Activated T-cell treated with anti-CD3 and anti-CD28 coated beads, Interleukin-2, amount 50 U/mL, for 4 hours (primary cell): ENCODE measurements around the gene TRAF7. TPM values are rescaled to one million over a fixed set of nuclear protein-coding genes. Genes with fewer than 3 reads are reported as not detected.
A peak's percentile ranks its signal among the peaks of the same experiment; 100 is the strongest.

Experiments
- ATAC-seq, 2 donors: fragments of 200-7000 bp; cut with Tn5 transposase; one replicate each; pipeline ENCODE4 v1.10.0; 2021
- DNase-seq: peaks from one replicate; pipeline ENCODE4 v3.0.0-alpha.2; 2020
- H3K27me3 Mint-ChIP-seq: one replicate; pipeline ENCODE4 v1.8.0; 2021; ENCODE audit warnings: low read depth, mixed read lengths
- H3K36me3 Mint-ChIP-seq: one replicate; pipeline ENCODE4 v1.8.0; 2022; ENCODE audit warnings: mixed read lengths; ENCODE audit not compliant: insufficient read depth
- H3K4me1 Mint-ChIP-seq: one replicate; pipeline ENCODE4 v1.8.0; 2021; ENCODE audit warnings: low read depth, mixed read lengths
- H3K4me3 Mint-ChIP-seq: one replicate; pipeline ENCODE4 v1.8.0; 2021; ENCODE audit warnings: mild to moderate bottlenecking, moderate library complexity, mixed read lengths
- H3K9me3 Mint-ChIP-seq: one replicate; pipeline ENCODE4 v1.8.0; 2021; ENCODE audit warnings: mixed read lengths
- total RNA-seq, 3 donors: library from RNA; stranded (reverse); gene quantifications; one replicate each; pipeline ENCODE4 v1.2.1, GENCODE V29; 2021

The TRAF7 gene
- total RNA-seq, 3 donors from 2014 or later, result 95.6 to 110 (median 102) TPM

DNA sequence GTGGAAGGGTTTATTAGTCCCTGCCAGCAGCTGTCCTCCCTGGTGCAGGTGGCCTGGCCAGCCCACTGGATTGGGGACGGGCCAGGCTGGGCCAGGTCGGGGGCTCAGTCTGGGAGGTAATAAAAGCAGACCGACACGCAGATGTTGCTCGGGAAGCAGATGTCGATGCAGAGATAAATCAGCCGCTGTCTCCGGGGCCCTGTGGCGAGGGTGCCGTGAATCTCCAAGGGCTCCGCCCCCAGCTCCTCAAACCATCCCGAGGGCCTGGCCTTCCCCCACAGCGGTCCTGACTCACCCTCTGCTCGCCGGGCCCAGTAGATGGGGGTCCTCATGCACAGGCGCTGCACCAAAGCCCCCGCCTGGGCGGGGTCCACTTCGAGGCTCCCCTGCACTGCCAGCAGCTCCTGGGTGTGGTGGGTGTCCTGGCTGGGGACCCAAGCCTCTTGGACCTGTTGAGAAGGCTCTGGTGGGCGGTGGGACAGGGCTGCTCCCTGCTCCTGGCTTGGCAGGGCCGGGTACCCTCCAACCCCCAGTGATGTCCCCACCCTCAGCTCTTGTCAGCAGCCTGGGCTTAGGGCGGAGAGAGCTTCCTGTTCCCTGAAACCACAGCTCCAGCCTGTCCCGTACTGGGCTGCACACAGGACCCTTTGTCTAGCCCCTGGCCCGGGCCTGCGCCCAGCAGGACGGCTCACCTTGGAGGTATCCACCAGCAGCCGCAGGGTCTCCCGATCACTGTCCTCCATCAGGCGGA lies 53.9 kb downstream of the TRAF7 start:
- Mint-ChIP-seq H3K4me1 (peaks cover 30% of the 10 kb centered on the region), H3K9me3 (no peaks in the 10 kb centered on the region), H3K27me3 (no peaks in the 10 kb centered on the region)

DNA sequence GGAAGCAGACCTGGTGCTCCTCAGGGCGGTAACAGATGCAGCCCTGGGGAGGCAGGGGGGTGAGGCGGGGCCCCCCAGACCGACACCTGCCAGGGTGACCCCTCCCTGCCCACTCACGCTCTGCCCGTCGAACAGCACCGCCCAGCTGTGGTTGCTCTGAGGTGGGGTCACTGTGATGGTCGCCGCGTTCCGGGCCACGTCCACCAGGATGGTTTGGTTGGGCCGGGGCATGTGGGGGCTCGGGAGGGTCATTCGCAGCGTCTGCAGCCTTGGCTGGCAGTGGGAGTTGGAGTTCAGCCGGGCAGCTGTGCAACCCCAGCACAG lies 54.4 kb downstream of the TRAF7 start:
- ATAC-seq (no peak), DNase-seq (no peak)
- Mint-ChIP-seq H3K9me3 (no peaks in the 10 kb centered on the region), H3K4me1 (peaks cover 27% of the 10 kb centered on the region), H3K36me3 (peaks cover 13% of the 10 kb centered on the region), H3K27me3 (no peaks in the 10 kb centered on the region), H3K4me3 (no peak overlapping the region)

More for the DNA sequence above, 53.9 kb downstream of the TRAF7 start:
- ATAC-seq, result no peak
- no peak for DNase-seq
- Mint-ChIP-seq H3K36me3 (peaks cover 13% of the 10 kb centered on the region), H3K4me3 (no peak overlapping the region)

GRCh38 chr16:2210386-2211365 lies 55.1 kb downstream of the TRAF7 start, which contains the start of gene BRICD5:
TSS of gene BRICD5 (minus strand) at chr16:2210863. CDS start at chr16:2210833, 30 bp downstream.
- Mint-ChIP-seq H3K4me3 (no peak within 1 kb of the TSS), H3K9me3 (no peaks in the 10 kb centered on the region), H3K4me1 (peaks cover 27% of the 10 kb centered on the region), H3K36me3 (peaks cover 13% of the 10 kb centered on the region), H3K27me3 (no peaks in the 10 kb centered on the region)
- no peak for ATAC-seq
- DNase-seq, result no peak

DNA sequence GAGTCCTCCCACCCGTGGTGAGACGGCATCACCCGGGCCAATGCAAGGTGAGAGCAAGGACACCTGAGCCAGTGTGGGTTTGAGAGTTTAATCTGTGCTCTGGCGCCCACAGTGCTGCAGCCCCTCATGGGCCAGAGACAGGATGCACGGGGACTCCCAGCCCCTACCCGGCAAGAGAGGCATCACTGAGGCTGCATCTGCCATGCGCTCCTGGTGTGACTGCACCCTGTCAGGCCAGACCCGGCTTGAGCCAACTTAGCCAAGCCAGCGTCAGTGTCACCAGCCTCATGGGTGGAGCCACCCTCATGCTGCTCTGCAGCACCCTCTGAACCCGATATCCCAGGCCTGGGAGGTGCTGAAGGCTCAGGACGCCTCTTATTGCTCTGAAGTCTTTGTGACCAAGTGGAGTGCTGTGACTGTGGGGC lies 56.4 kb downstream of the TRAF7 start:
- DNase-seq (no peak), ATAC-seq (no peak)
- Mint-ChIP-seq H3K4me3 (peak overlapping the region; percentile 31), H3K4me1 (peaks cover 23% of the 10 kb centered on the region), H3K36me3 (peaks cover 11% of the 10 kb centered on the region), H3K27me3 (no peaks in the 10 kb centered on the region), H3K9me3 (no peaks in the 10 kb centered on the region)

DNA sequence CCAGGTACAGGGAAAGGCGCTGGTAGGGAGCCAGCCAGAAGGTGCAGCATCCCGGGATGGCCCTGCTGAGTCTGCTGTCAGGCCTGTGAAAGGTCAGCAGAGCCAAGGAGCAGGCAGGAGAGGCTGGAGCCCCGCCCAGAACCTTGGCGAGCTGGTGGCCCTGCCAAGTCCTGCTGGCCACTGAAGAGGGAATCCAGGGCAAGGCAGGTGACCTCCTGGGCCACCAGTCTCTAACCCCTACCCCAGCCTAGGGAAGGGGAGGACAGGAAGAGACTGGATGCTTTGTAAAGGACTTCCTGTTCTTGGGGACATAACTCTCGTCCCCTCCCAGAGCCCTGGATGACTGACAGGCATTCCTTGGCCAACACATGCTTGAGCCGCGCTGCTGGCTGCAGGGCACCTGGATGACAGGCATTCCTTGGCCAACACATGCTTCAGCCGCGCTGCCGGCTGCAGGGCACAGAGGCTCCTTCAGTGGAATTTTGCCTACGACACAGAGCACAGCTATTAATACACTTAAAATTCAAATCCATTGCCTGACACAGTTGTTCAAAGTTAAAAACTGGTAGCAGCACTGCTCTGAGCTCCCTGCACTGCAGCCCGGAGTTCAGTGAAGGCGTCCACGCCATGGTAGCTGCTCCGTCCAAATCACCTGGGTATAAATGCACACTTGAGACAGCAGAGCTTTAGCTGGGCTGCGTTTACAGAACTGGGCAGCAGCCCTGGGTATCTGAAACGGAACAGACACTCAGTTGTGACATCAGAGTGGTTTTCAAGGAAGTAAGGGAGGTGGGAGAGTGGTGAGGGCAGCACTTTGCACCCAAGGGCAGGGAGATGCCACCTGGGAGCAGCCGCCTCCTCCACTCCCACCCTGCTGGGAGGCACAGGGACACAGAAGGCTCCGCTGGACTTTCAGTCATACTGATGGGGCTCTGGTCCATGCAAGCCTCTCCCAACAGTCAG lies 57.1 kb downstream of the TRAF7 start:
- no peak for ATAC-seq
- H3K36me3 Mint-ChIP-seq, result peaks cover 8% of the 10 kb centered on the region
- H3K9me3 Mint-ChIP-seq, result no peaks in the 10 kb centered on the region
- no peak for DNase-seq
- no peaks in the 10 kb centered on the region for H3K27me3 Mint-ChIP-seq
- peaks cover 17% of the 10 kb centered on the region for H3K4me1 Mint-ChIP-seq
- H3K4me3 Mint-ChIP-seq, result peak overlapping the region; percentile 81

- H3K27me3 Mint-ChIP-seq, result no peaks in the 10 kb centered on the region
- ATAC-seq (peak; percentile 0 to 5), DNase-seq (no peak)
- peak overlapping the region; percentile 81 for H3K4me3 Mint-ChIP-seq
- no peaks in the 10 kb centered on the region for H3K9me3 Mint-ChIP-seq
- H3K4me1 Mint-ChIP-seq, result peaks cover 15% of the 10 kb centered on the region
- H3K36me3 Mint-ChIP-seq, result peaks cover 6% of the 10 kb centered on the region
Observed at GRCh38 chr16:2213817-2214718, 58.5 kb downstream of the TRAF7 start.

- no peaks in the 10 kb centered on the region for H3K27me3 Mint-ChIP-seq
- H3K36me3 Mint-ChIP-seq, result peaks cover 6% of the 10 kb centered on the region
- H3K9me3 Mint-ChIP-seq, result no peaks in the 10 kb centered on the region
- H3K4me3 Mint-ChIP-seq, result peak within 1 kb of the TSS; percentile 87
- H3K4me1 Mint-ChIP-seq, result peaks cover 15% of the 10 kb centered on the region
- ATAC-seq, result peak; percentile 92 to 93
- no peak for DNase-seq
Observed at GRCh38 chr16:2214719-2214968, 59.1 kb downstream of the TRAF7 start, which contains the start of gene PGP. TSS of gene PGP (minus strand) at chr16:2214840. CDS start at chr16:2214777, 63 bp downstream.

DNA sequence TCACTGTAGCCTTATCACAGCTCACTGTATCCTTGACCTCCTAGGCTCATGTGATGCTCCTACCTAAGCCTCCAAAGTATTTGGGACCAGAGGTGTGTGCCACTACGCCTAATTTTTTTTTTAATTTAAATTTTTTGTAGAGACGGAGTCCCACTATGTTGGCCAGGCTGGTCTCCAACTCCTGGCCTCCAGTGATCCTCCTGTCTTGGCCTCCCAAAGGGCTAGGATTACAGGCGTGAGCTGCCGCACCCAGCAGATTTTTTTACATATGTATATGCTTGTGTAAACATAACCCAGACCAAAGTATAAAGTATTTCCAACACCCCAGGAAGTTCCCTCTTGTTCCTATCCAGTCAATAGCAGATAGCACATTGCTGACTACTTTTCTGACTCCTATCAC lies 60.7 kb downstream of the TRAF7 start:
- ATAC-seq (no peak), DNase-seq (no peak)
- Mint-ChIP-seq H3K27me3 (no peaks in the 10 kb centered on the region), H3K4me1 (peaks cover 15% of the 10 kb centered on the region), H3K4me3 (peak overlapping the region; percentile 87), H3K9me3 (no peaks in the 10 kb centered on the region), H3K36me3 (peaks cover 6% of the 10 kb centered on the region)

GRCh38 chr16:2223221-2223941 lies 67.8 kb downstream of the TRAF7 start, which contains the start of gene E4F1:
TSS of gene E4F1 (plus strand) at chr16:2223591. CDS start at chr16:2223614, 23 bp downstream.
- DNase-seq (peak; percentile 99), ATAC-seq (peak; percentile 98)
- H3K27me3 Mint-ChIP-seq, result no peaks in the 10 kb centered on the region
- H3K36me3 Mint-ChIP-seq, result peaks cover 4% of the 10 kb centered on the region
- no peaks in the 10 kb centered on the region for H3K9me3 Mint-ChIP-seq
- peak within 1 kb of the TSS; percentile 85 for H3K4me3 Mint-ChIP-seq
- peaks cover 17% of the 10 kb centered on the region for H3K4me1 Mint-ChIP-seq

DNA sequence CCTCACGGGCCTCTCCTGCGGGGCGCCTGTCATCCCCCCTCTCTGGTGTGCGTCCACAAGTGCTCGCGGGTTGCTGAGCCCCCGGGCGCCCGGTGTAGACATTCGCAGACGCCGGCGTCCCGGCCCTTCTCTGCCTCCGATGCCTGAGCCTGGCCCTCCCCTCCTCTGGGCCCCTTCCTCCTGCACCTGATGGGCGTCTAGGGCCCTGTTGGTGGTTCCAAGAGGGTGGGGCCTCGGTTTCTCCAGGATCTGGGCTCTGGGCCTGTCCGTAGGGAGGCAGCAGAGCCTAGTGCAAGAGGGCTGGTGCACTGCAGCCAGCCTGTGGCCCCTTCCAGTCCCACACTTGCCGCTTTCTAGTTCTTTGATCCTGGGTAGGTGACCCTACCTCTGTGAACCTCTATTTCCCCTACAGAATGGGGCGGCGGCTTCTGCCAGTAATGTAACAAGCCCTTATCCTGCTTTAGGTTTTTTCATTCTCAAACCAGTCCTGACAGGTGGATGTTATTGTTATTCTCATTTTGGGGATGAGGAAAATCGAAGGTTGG lies 68.4 kb downstream of the TRAF7 start:
- ATAC-seq (peak; percentile 23 to 35), DNase-seq (no peak)
- H3K9me3 Mint-ChIP-seq, result no peaks in the 10 kb centered on the region
- peak overlapping the region; percentile 85 for H3K4me3 Mint-ChIP-seq
- no peaks in the 10 kb centered on the region for H3K27me3 Mint-ChIP-seq
- H3K4me1 Mint-ChIP-seq, result peaks cover 17% of the 10 kb centered on the region
- peaks cover 4% of the 10 kb centered on the region for H3K36me3 Mint-ChIP-seq

DNA sequence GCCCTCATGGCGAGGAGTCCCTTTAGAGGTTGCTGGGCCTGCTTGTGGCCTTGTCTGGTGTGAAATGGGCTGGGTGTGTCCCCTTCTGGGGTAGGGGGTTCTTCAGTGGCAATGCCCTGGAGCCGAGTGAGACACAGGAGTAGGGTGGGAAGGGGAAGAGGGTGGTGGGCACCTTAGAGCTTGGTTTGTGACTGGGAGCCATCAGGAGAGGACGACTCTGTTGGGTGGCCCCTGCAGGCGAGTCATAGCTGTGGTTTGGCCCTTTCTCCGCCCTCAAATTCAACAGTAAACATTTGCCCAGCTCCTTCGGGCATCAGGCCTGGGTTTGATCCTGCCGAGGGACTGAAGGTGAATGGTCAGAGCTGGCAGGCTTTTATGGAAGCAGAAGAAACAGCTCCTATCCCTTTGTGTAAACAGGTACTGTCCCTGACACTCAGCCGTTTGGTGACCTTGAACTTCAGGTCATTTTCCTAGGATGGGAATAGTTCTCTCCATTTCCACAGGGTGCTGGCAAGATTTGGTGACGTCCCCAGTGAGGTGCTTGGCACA lies 70.7 kb downstream of the TRAF7 start:
- ATAC-seq, result no peak

DNA sequence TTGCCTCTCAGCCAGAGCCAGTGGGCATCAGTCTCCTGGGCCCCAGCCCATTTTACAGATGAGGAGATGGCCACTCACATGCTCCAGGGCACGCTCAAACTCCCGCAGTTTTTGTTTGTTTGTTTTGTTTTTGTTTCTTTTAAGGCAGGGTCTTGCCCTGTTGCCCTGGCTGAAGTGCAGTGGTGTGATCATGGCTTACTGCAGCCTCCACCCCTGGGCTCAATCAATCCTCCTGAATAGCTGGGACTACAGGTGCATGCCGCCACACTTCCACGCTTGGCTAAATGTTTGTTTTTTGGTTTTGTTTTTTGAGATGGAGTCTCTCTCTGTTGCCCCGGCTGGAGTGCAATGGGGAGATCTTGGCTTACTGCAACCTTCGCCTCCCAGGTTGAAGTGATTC lies 71.3 kb downstream of the TRAF7 start:
- Mint-ChIP-seq H3K4me3 (no peak overlapping the region), H3K36me3 (peaks cover 15% of the 10 kb centered on the region), H3K4me1 (peaks cover 17% of the 10 kb centered on the region), H3K27me3 (no peaks in the 10 kb centered on the region), H3K9me3 (no peaks in the 10 kb centered on the region)
- DNase-seq (no peak), ATAC-seq (no peak)

More for the DNA sequence above, 70.7 kb downstream of the TRAF7 start:
- DNase-seq, result no peak
- Mint-ChIP-seq H3K4me1 (peaks cover 17% of the 10 kb centered on the region), H3K27me3 (no peaks in the 10 kb centered on the region), H3K4me3 (no peak overlapping the region), H3K36me3 (peaks cover 13% of the 10 kb centered on the region), H3K9me3 (no peaks in the 10 kb centered on the region)
